Panc1 (cell line): ENCODE data around the gene CYP4B1. TPM values are rescaled to one million over a fixed set of nuclear protein-coding genes. Genes with fewer than 3 reads are reported as not detected.

Source experiments
- ATAC-seq: fragments of 200-7000 bp; cut with Tn5 transposase; 2 replicates; pipeline ENCODE4 v1.9.1; 2020; ENCODE audit warnings: mild to moderate bottlenecking, moderate library complexity
- BruUV-seq: library from RNA; stranded (reverse); fragments of 400-500 nt; replicated peaks from 2 replicates; lab custom pipeline; 2021; lab: Mats Ljungman, UMichigan
- CTCF ChIA-PET: fragments of 300-600 bp; sonication (Branson Sonifier 250); formaldehyde crosslinking; loops from one replicate; lab custom pipeline; 2022; ENCODE audit warnings: antibody characterized with exemption; lab: Charles Lee
- POLR2A ChIA-PET: fragments of 300-600 bp; sonication (Branson Sonifier 250); formaldehyde crosslinking; loops from one replicate; lab custom pipeline; 2022; ENCODE audit warnings: antibody characterized with exemption; lab: Charles Lee
- DNase-seq: peaks from one replicate; pipeline ENCODE4 v3.0.0-alpha.2; 2010; ENCODE audit warnings: low read depth, low spot score
- H3K27ac ChIP-seq: 2 replicates; pipeline ENCODE4 v1.5.1; 2011; ENCODE audit warnings: mild to moderate bottlenecking, low read length, inconsistent platforms
- H3K27me3 ChIP-seq: fragments of 200-500 bp; sonication (Bioruptor generic); 2 replicates; pipeline ENCODE4 v1.6.0; 2014; ENCODE audit warnings: low read length, inconsistent platforms; ENCODE audit not compliant: control insufficient read depth, insufficient read depth
- H3K36me3 ChIP-seq: fragments of 200-500 bp; sonication (Bioruptor generic); 2 replicates; pipeline ENCODE4 v1.5.1; 2014; ENCODE audit warnings: inconsistent platforms, mild to moderate bottlenecking, low read length, moderate library complexity; ENCODE audit not compliant: control insufficient read depth, insufficient read depth
- H3K4me1 ChIP-seq: 2 replicates; pipeline ENCODE4 v1.5.1; 2011; ENCODE audit warnings: inconsistent platforms, mild to moderate bottlenecking, low read length, moderate library complexity; ENCODE audit not compliant: control insufficient read depth, insufficient read depth
- H3K4me3 ChIP-seq, 2 experiments: 2 replicates each; pipeline ENCODE4 v1.5.1; 2011 to 2012; ENCODE audit warnings: low read depth in 2 of 2, low read length in 2 of 2, mild to moderate bottlenecking in 2 of 2, inconsistent platforms in 1 of 2, moderate library complexity in 1 of 2
- H3K9me3 ChIP-seq: fragments of 200-500 bp; sonication (Bioruptor generic); 2 replicates; pipeline ENCODE4 v1.5.1; 2014; ENCODE audit warnings: low read depth, mild to moderate bottlenecking, inconsistent platforms, low read length, moderate library complexity; ENCODE audit not compliant: control insufficient read depth, insufficient read depth
- POLR2AphosphoS5 ChIP-seq: IDR thresholded peaks from 2 replicates; pipeline ENCODE4 v1.6.1; 2012; ENCODE audit warnings: mild to moderate bottlenecking, low read depth, low read length, moderate library complexity
- SIN3A ChIP-seq: IDR thresholded peaks from 2 replicates; pipeline ENCODE4 v1.6.1; 2012; ENCODE audit warnings: low read depth, mild to moderate bottlenecking, low read length, moderate library complexity, borderline replicate concordance; ENCODE audit not compliant: insufficient read depth
- TCF7L2 ChIP-seq: IDR thresholded peaks from 2 replicates; pipeline ENCODE4 v1.6.1; 2011; ENCODE audit warnings: mild to moderate bottlenecking, low read depth, low read length, inconsistent platforms
- in situ Hi-C: cut with HindIII; loops from 2 replicates; pipeline ENCODE4 v1.10.0; 2016; ENCODE audit warnings: low sequenced_read_pairs, low pct_unique_long_range_greater_than_20kb
- intact Hi-C: fragments of 100-400 bp; cut with micrococcal nuclease; formaldehyde crosslinking; loops from one replicate; pipeline ENCODE4 v1.10.0; 2022; ENCODE audit not compliant: unreplicated experiment
- total RNA-seq: library from RNA; stranded (reverse); gene quantifications from one replicate; pipeline ENCODE4 v1.2.1, GENCODE V29; 2021; ENCODE audit not compliant: unreplicated experiment
- TF ChIP-seq, protein P1 (sequence below), 2 experiments: IDR thresholded peaks; 2 replicates each; pipeline ENCODE4 v1.6.1; 2011 to 2012; ENCODE audit warnings: low read depth in 2 of 2, control low read depth in 1 of 2, low read length in 1 of 2, mild to moderate bottlenecking in 1 of 2, moderate library complexity in 1 of 2; ENCODE audit not compliant: insufficient read depth in 1 of 2
- TF ChIP-seq, protein P2 (sequence below): fragments of 450-650 bp; IDR thresholded peaks from 2 replicates; pipeline ENCODE4 v1.5.1; 2017; ENCODE audit warnings: mild to moderate bottlenecking

Gene CYP4B1
- total RNA-seq, 1 experiment from 2014 or later, result not detected

DNA sequence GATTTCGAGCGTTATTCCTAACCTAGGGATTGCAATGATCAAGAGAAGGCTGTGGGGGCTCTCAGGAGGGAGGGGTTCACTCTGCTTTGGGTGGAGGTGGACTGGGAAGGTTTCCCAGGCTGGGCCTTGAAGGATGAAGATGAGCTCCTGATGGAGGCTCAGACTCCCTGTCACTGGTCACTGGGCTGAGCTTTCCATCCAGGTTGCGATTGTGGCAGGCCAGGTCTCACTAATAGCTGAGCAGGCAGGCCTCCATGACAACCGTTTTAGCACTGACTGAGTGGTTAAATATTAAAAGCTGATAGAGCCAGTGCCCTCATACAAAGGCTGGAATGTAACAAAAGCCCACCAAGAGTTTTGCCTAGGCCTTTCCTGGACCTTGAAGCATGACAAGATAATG lies 43.7 kb upstream of the CYP4B1 start:
- Histone ChIP-seq H3K9me3 (no peaks in the 10 kb centered on the region), H3K4me1 (no peaks in the 10 kb centered on the region), H3K36me3 (no peaks in the 10 kb centered on the region), H3K27ac (no peak overlapping the region), H3K4me3 (no peak overlapping the region), H3K27me3 (peaks cover 2% of the 10 kb centered on the region; the same call in 1 of the 2 replicates)
- in situ Hi-C loops (no loop called here), intact Hi-C loops (loop anchor here (10.0 kb wide), 1 partner anchor 110 kb away; no protein-coding TSS in a partner anchor)
- POLR2A ChIA-PET, result no interaction called here
- ATAC-seq (no peak), DNase-seq (no peak)
- CTCF ChIA-PET, result no interaction called here
- no TSS peak for BruUV-seq
- TF ChIP-seq, protein P1, sequence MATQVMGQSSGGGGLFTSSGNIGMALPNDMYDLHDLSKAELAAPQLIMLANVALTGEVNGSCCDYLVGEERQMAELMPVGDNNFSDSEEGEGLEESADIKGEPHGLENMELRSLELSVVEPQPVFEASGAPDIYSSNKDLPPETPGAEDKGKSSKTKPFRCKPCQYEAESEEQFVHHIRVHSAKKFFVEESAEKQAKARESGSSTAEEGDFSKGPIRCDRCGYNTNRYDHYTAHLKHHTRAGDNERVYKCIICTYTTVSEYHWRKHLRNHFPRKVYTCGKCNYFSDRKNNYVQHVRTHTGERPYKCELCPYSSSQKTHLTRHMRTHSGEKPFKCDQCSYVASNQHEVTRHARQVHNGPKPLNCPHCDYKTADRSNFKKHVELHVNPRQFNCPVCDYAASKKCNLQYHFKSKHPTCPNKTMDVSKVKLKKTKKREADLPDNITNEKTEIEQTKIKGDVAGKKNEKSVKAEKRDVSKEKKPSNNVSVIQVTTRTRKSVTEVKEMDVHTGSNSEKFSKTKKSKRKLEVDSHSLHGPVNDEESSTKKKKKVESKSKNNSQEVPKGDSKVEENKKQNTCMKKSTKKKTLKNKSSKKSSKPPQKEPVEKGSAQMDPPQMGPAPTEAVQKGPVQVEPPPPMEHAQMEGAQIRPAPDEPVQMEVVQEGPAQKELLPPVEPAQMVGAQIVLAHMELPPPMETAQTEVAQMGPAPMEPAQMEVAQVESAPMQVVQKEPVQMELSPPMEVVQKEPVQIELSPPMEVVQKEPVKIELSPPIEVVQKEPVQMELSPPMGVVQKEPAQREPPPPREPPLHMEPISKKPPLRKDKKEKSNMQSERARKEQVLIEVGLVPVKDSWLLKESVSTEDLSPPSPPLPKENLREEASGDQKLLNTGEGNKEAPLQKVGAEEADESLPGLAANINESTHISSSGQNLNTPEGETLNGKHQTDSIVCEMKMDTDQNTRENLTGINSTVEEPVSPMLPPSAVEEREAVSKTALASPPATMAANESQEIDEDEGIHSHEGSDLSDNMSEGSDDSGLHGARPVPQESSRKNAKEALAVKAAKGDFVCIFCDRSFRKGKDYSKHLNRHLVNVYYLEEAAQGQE (IDR thresholded peaks at IDR 0.05; ENCODE audit: insufficient read depth in 1 of 2, low read depth in 2 of 2, low read length in 1 of 2), result no peak
- TF ChIP-seq, protein P2, sequence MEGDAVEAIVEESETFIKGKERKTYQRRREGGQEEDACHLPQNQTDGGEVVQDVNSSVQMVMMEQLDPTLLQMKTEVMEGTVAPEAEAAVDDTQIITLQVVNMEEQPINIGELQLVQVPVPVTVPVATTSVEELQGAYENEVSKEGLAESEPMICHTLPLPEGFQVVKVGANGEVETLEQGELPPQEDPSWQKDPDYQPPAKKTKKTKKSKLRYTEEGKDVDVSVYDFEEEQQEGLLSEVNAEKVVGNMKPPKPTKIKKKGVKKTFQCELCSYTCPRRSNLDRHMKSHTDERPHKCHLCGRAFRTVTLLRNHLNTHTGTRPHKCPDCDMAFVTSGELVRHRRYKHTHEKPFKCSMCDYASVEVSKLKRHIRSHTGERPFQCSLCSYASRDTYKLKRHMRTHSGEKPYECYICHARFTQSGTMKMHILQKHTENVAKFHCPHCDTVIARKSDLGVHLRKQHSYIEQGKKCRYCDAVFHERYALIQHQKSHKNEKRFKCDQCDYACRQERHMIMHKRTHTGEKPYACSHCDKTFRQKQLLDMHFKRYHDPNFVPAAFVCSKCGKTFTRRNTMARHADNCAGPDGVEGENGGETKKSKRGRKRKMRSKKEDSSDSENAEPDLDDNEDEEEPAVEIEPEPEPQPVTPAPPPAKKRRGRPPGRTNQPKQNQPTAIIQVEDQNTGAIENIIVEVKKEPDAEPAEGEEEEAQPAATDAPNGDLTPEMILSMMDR, result no peak
- no peak for TF ChIP-seq SIN3A
- no peak for TF ChIP-seq POLR2AphosphoS5
- no peak for TF ChIP-seq TCF7L2

DNA sequence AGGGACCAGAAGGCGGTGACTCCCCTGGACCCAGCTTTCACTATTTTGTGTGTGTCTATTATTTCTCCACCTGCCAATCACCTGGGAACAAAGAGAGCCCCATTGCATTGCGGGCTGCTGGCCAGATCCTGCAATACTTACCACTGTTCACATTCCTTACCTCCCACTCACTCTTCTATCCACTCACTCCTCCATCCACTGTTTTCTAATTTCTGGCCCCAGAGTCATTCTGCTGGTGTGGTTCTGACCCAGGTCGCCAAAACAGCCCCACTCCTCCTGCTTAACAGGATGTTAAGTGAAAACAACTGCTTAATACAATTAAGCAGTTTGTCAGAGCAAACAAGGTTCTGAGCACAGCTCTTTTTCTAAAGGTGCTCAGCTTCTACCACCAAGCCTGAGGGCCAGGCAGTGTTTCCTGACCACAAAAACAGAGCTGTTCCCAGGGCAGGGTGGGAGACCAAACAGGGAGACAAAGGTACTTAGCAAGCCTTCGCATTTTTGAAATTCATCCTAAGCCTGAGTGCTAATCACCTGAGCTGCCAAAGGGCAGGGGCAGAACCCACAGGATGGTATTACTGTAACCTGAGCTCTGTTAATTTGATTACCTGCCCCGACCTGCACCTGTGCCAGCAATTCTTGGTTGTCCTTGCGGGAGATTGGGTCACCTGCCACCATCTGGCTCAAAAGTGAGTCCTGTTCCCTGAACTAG lies 41.4 kb upstream of the CYP4B1 start:
- Histone ChIP-seq H3K36me3 (no peaks in the 10 kb centered on the region), H3K4me3 (no peak overlapping the region), H3K4me1 (no peaks in the 10 kb centered on the region), H3K9me3 (no peaks in the 10 kb centered on the region), H3K27me3 (peaks cover 9% of the 10 kb centered on the region; the same call in 1 of the 2 replicates), H3K27ac (no peak overlapping the region)
- DNase-seq (no peak), ATAC-seq (no peak)
- BruUV-seq, result no TSS peak
- intact Hi-C loops, result loop anchor here (10.0 kb wide), 1 partner anchor 107 kb away; no protein-coding TSS in a partner anchor
- ChIA-PET POLR2A (no interaction called here), CTCF (no interaction called here)
- no peak for TF ChIP-seq POLR2AphosphoS5
- no peak for TF ChIP-seq SIN3A
- TF ChIP-seq, protein P1 (IDR thresholded peaks at IDR 0.05; ENCODE audit: insufficient read depth in 1 of 2, low read depth in 2 of 2, low read length in 1 of 2), result no peak
- TF ChIP-seq, protein P2, result no peak
- no peak for TF ChIP-seq TCF7L2
- in situ Hi-C loops, result no loop called here
